GM18505 (cell line): ENCODE measurements around the gene STYK1.

Experiments used
- ATAC-seq: cut with Tn5 transposase; IDR thresholded peaks from one replicate; pipeline ENCODE4 v1.9.1; 2021; ENCODE audit not compliant: unreplicated experiment
- POLR2A ChIP-seq: IDR thresholded peaks from 4 replicates; pipeline ENCODE4 v1.6.1; 2011; ENCODE audit warnings: borderline replicate concordance; ENCODE audit not compliant: insufficient read depth, insufficient read length; ENCODE audit errors: extremely low read depth

Gene STYK1, protein sequence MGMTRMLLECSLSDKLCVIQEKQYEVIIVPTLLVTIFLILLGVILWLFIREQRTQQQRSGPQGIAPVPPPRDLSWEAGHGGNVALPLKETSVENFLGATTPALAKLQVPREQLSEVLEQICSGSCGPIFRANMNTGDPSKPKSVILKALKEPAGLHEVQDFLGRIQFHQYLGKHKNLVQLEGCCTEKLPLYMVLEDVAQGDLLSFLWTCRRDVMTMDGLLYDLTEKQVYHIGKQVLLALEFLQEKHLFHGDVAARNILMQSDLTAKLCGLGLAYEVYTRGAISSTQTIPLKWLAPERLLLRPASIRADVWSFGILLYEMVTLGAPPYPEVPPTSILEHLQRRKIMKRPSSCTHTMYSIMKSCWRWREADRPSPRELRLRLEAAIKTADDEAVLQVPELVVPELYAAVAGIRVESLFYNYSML

DNA sequence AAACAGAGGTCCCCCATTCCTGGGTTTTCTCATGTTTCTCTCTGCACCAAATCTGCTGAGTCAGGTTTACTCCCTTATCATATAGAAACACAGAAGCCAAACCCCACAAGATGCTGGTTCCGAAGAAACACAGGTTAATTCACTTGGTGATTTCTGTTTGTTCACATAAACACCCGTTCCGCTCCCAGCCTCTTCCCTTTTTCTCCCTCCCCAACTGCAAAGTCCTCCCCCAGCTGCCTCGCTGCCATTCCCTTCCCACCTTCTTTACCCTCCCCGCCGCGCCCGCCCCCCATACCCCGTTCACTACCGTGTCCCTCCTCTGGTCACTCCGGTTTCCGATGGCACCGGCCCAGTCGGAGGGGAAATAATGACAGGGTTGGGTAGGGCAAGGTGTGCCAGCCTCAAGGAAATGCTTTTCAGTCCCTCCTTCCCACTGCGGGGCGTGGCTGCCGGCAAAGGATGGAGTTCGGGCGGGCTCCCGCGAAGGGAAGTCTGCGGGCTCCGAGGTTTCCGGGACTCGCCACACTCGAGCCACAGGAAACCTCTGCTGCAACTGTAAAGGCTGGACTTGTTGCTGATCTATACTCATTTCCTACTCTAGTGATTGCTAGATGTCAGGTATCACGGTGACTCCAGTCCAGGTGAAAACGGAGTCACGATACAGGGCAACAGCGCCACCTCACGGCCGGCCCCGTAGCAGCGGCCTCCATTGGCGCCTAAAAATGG, at the start of gene STYK1:
TSS of gene STYK1 (minus strand) at position 394 of the 726 bp plus-strand sequence. CDS start 39,434 bp downstream, outside the sequence.
- TF ChIP-seq POLR2A: no peak
- ATAC-seq: no peak

DNA sequence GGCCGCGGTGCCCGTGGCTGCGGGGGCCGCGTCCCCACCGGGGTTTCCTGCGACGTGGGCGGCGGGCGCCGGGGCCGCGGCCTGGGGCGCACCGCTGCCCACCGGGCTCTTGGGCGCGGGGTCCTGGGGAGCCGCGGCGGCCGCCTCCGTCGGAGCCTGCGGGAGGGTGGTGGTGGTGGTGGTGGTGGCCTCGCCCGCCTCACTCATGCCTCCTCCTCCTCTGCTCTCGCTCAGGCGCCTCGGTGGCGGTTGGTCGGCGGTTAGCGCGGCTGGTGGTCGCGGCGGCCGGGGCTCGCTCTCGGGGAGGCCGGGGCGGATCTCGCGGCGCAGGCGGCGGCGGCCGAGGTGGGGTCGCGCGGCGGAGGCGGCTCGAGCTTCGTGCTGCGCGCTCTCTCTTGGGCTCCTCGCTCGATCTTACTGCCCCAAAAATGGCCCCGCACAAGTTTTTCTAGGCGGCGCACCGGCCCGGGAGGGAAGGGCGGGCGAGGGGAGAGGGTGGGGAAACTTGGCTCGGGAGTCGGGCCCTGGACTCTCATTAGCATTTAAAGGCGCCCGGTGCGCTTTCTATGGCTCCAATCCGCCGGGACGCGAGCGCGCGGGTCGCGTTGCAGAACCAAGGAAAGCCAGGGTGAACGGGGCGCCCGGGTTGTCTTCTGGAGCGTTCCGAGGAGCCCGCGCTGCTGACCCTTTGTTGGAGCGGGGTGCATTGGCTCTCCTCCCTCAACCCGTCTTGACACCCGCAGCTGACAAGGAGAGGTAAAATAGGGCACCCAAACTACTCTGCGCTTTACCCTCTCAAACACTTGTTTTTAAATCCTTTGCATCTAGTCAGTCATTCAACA, 49.3 kb upstream of the STYK1 start, which contains the start of gene YBX3:
TSS of gene YBX3 (minus strand) at position 419 of the 842 bp plus-strand sequence. CDS start at position 207, 212 bp downstream.
- ATAC-seq: peak; percentile 55
- TF ChIP-seq POLR2A: peak; percentile 68

DNA sequence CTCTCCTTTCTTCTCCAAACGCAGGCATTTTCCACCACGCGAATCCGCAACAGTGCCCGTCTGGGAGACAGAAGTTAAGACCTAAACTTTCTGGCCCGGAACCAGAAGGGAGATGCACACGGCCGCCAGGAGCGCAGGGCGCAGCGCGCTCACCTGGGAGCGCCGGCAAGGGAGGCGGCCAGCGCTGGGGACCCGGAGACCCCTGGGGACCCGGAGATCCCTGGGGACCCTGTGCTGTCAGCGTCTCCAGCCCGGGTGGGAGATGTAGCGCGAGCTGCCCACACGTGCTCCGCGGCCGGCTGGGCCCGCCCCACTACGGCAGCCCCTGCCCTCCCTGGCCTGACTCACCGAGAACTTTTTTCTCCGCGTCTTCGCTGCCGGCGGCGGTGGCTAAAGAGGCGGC, 48.7 kb upstream of the STYK1 start:
- TF ChIP-seq POLR2A: no peak
- ATAC-seq: peak; percentile 42

DNA sequence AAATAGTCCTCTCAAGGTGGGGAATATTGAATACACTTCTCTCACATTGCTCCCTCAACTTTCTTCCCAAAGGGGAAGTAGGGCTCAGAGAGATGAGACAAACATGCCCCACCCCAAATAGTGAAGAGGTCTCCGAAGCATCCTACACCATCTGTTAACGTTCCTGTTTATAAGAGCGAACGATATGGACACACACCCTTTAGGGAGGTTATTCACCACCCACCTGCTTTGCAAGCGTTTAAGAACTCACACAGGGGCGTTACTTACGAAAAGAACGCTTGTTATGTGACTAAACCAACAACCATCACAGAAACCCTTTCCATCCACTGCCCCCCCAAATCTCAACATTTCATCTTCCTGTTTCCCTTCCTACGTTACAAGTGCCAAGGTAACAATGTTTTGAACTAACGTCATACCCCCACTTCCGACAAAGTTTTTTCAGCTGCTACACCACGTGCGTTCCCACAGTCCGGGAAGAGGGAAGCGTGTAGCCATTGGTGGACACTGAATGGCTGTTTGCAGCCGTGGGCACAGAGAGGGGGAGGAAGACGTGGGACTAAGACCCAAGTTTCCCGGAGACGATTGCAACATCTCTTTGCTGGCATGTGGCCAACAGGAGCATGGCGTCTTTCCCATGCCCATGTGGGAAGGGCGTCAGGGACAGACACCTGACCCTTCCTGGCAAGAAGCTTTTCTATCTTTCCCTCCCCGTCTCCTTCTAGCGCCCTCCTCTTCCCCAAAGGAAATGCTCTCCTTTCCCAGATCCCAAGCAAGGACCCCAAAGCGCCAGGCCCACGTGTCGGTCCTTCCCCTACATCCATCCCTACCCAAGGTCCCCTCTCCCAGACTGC, 48.0 kb upstream of the STYK1 start:
- ATAC-seq: peak; percentile 32
- no peak for TF ChIP-seq POLR2A

DNA sequence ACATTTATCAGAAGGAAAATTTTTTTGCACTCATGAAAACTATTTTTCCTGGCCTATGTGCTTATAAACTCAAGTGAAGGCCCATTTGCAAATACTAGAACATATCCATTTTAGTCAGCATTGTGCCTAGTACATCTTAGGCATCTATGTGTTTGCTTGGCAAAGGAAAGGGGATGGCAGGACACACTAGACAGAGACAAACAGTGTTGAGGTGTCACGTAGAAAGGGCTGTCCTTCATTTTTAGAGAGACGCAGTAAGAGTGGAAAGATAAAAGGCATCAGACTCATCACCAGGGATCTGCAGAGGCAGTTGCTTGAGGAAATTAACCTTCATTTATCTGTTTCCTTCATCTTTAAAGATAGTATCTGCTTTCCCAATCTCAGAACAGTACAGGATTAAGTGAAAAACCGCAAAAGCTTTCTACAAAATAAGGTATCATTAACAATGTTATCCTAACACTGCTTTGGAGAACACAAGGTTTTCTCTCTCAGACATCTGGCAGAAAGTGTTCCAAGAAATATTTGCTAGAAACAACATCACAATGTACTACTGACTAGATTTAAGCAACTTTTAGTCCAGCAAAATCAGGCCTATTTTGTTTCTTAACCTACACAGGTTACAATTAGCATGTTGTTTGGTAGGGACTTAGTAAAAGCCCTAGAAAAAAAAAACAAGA, 47.3 kb upstream of the STYK1 start:
- TF ChIP-seq POLR2A: no peak
- ATAC-seq: no peak

DNA sequence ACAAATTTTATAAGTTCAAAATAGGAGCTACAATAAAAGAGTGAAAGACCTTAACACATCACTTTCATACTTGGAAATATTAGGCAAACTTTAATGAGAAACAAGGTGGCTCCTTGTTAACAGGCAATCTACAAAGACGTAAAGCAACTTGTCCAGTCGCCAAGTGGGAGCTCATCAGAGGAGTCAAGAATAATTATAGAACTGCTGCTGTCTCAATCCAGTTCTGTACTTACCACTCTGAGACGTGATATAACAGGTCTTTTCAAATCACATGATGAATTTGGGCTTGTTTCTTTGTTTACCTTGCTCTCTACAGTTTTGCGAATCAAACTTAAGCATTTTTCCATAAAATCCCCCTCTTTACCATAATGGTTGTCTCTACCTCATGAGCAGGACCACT, 45.6 kb upstream of the STYK1 start:
- ATAC-seq: no peak

DNA sequence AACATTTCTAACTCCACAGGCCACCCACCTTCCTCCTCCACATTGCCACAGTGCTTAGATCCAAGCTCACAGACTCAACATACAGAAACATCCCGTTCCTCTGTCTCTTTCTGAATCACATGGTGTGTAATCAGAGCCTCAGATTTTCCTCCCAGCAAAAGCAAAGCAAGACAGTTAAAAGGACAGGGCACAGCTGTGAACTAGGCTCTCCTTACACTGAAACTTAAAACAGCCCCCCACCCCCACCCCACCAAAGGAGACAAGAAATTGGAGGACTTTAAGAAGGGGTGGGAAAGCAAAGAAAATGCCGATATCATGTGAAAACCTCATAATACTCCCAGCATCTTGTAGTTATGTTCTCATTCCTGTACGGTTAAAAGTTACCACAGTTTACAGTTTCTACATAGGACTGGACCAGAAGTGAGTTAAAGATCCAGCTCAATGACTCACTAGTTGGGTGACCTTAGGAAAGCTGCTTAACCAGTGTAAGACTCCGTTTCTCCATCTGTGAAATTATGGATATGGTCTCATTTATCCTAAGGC, 44.5 kb upstream of the STYK1 start:
- ATAC-seq: no peak
- no peak for TF ChIP-seq POLR2A

More for the DNA sequence above, 45.6 kb upstream of the STYK1 start:
- TF ChIP-seq POLR2A: no peak

DNA sequence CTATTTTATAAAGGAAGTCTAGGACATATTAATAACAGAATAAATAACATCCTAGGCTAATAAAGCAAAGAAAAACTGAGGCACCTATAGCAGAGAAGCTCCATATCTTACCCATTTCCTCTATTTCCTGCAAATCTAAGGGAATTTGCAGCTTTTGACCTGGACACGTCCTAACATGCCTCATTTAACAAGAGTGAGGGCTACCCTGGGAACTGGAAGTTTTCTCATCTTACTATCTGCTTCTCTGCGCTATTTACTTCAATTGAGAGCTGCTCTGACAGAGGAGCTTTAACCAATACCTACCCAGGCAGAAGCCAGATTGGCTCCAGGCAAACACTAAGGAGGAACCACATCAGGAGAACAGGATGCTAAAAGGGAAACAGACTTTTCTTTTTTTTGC, 43.6 kb upstream of the STYK1 start:
- no peak for TF ChIP-seq POLR2A
- no peak for ATAC-seq

DNA sequence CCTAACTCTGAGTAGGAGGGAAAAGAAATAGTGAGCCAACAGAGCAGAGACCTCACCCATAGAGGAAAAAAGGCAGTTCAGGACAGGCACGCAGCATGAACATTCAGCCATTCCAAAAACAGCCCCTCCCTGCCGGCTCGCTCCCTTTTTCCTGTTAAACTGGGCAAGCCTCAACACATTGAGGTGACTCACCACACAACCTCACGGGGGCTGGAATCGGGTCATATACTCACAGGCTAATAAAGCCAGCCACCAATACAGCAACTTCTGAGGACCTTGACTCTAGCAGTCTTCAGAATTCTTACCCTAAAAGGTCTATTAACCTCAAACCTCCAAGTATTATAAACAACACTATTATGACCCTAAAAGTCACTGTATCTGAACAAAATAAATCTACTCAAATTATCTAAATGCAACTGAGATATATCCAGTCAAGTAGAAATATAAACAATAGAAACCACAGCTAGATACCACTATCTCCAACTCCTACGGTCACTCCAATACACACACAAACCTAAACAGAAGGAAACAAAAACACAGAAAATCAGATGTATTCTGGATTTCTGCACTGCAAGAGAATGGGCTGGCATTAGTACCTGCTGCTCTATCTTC, 43.0 kb upstream of the STYK1 start:
- no peak for TF ChIP-seq POLR2A
- no peak for ATAC-seq

DNA sequence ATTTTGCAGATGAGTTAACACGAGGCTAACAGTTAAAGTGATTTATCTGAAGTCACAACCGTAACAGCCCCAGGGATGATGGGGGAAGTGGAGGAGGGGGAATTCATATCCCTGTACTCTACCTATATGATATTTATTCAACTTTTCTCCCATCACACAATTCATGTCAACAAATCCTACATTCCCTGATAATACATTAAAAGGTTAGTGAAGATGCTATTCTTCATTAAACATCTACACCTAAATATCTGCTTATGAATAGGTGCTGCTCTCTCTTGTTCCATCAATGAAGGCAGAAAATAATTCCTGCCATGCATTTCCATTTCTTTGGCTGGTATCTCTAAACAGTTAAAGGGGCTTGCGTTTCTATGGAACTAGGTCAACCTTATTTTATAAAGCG, 42.4 kb upstream of the STYK1 start:
- no peak for ATAC-seq
- TF ChIP-seq POLR2A: no peak

DNA sequence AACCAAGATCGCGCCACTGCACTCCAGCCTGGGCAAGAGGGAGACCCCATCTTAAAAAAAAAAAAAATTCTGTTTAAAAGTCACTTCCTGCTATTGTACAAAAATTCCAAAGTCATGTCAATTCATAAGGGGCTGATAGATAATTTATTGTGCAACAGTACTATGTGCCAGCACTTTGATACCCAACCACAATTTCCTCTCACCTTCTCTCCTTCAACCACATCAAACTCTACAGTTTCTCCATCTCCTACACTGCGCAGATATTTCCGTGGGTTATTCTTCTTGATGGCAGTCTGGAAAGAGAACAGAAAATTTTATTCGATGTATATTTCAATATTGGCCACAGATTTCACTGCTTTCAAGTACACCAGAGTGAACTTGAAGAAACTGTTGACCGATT, 41.6 kb upstream of the STYK1 start:
- TF ChIP-seq POLR2A: no peak
- ATAC-seq: no peak
